NCI-H187 (cell line): ENCODE results near the gene TLL2.
"Not testable (repeated sequence)": the region's sequence is repeated elsewhere in the genome, so short reads cannot be mapped to it uniquely, and the experiment has no call there.

Source experiments
- DNase-seq, 2 experiments: peaks; one replicate each; lab custom pipeline; 2025; lab: John Stamatoyannopoulos, UW

Gene TLL2

DNA sequence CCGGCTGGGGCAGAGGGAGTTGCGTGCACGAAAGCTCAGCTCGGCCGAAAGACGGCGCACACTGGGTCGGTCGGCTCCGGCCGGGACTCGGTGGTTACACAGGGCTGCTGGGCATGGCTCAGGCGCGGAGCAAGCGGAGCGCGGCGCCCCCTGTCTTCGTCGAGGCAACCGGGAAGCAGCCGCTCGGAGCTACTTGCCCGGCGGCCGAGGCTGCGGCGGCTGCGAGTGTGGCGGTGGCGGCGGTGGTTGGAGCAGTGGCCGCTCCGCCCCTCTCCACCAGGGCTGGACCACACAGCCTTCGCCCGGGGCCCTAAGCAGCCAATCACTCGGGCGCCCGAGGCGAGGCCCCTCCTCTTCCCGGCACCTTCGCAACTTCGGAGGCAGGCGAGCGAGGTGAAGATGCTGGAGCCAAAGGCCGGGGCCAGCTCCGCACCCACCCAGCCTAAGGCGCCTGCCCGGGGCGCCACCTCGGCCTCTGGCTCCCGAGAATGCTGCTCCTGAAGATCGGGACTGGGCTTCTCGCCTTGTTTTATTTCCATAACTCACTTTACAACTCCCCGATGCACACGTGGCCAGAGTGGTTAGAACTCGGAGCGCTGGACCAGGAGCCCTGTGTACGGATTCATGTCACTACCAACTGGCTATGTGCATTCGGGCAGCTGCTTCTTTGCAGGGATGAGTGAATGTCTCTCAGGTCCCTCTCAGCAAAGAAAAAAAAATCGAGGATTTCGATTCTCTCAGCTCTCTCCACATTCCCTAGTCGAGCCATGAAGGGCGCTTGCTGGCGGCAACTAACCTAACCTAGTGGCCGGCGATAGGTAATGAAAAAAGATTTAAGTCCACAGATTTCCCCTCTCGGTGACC is at the start of gene TLL2:
TSS of gene TLL2 (minus strand) at position 229 of the 864 bp plus-strand sequence. CDS start 241 bp downstream, outside the sequence.
- DNase-seq, result peak; percentile 10 to 44

DNA sequence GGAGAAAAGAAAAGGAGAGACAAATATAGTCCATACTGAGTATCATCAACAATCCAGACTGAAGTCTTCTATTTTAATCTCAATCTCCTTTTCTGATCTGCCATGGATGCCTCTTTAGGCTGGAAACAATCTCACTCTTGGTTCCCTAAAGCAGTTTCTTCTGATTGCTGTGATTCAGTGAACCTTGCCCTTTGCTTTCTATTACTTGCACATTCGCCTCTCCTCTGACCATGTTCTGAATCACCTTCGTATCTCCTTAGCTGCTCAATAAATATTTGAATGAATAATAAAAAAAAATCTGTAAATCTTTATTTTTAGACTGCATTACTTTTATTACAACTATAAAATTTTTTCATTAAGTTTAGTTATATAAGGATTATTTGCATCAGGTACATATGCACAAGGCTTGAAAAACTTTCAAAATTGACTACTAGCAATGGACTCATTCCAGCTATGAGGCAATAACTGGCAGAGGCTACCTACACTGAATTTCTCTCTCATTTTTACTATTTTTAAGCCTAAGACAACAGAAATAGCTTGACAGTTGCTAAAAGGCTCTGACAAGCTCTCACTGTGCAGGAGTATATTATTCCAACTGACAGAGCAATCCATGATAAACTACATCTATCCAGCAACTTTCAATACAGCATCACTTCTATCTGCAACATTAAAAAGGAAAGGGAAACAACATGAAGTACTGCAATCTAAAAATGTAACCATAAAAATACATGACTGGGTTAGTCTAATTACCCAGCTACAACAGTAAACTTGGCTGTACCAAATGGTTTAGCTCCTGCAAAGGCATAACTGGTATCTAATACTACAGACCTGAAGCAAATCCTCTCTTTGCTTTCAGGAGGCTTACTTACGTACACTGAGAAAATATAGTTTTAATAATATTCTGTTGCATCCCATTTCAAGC is 47.5 kb upstream of the TLL2 start:
- no peak for DNase-seq

DNA sequence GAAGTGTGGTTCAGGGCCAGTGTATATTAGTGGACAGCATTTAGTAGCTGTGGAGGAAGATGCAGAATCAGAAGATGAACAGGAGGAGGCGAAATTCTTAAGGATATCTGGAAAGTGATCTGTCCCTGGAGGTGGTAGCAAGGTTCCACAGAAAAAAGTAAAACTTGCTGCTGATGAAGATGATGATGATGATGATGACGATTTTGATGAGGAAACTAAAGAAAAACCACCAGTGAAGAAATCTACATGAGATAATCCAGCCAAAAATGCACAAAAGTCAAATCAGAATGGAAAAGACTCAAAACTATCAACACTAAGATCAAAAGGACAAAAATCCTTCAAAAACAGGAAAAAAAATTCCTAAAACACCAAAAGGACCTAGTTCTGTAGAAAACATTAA is 46.8 kb upstream of the TLL2 start:
- DNase-seq, result no peak

DNA sequence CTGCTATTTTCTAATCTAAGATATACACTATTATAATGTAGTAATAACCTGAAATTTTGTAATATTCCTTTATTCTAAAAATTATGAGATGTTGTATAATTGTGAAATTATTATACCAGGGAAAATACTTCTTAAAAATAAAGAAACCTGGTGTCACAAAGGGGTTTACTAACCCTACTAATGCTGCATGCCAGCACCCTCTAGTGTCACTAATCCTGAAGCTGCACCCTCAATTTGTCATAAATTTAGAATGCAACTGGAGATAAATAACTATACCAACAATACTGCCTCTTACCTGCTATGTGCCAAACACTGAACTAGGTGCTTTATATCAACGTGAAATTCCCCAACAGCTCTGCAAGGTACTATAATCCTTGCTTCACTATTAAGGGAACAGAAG is 42.3 kb upstream of the TLL2 start:
- no peak for DNase-seq

DNA sequence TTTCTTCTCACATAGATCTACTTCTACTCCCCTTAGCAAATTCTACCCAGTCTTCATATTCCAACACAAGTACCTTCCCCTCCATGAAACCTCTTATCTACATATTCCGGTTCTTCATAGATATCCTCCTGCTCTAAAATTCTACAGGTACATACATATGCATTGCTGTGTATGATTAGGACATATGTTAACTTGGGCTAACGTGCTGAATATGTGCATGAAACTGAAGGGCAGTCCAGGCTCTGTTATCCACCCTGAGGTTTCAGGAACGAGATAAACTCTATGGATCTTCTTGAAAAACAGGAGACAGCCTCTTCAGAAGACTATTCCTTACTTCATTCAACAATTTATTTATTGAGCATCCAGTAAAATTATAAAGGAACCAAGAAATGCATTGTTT is 41.6 kb upstream of the TLL2 start:
- no peak for DNase-seq

DNA sequence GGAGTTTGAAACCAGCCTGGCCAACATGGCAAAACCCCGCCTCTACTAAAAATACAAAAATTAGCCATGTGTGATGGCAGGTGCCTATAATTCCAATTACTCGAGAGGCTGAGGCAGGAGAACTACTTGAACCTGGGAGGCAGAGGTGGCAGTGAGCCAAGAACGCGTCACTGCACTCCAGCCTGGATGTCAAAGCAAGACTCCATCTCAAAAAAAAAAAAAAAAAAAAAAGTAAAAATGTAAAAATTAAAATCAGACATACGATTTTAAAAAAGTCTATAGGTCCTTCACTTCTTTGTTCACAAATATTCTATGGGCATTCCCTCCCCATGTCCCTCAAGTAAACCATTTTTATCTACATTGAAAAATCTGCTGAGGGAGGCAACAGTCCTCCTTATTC is 34.9 kb upstream of the TLL2 start:
- peak; percentile 3 to 46 for DNase-seq

DNA sequence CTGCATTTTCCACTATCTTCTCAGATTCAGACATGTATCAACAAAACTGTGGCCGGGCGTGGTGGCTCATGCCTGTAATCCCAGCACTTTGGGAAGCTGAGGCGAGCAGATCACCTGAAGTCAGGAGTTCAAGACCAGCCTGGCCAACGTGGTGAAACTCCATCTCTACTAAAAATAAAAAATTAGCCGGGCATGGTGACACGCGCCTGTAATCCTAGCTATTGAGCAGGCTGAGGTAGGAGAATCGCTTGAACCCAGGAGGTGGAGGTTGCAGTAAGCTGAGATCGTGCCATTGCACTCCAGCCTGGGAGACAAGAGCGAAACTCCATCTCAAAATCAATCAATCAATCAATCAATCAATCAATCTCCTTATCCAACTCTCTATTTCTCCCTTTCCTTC is 31.8 kb upstream of the TLL2 start:
- not testable (repeated sequence) for DNase-seq

DNA sequence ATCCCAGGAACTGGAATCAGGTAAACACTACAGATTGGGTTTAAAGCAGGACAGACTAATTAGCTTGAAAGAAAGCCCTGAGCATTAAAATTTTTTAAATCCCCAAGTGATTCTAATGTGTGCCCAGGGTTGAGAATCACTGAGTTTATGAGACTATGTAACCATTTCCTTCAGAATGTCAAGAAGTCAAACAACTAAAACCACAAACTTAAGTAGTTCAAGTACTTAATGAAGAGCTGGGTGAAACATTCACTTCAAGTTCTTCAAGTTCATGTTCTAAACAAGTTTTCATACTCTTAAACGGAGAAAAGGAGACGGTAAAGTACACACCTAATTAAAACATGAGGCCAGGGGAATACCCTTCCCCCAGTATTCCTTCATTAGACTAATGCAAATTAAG is 28.2 kb upstream of the TLL2 start:
- no peak for DNase-seq

DNA sequence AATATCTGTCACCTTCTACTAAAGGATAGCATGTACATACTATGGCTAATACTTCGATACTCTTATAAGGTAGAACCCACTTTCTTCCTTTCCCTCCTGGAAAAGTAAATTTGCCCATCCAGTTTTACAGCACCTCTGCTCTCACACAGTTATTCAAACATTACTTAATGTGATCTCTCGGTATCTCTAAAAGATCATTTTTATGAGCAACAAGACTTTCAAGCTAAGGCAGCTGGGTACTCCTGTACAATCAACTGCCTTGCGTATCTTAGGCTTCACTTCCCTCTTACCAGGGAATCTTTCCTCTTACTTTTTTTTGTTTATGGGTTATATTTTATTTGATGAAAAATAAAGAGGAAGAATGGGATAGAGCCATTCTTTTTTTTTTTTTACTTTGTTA is 26.5 kb upstream of the TLL2 start:
- no peak for DNase-seq

DNA sequence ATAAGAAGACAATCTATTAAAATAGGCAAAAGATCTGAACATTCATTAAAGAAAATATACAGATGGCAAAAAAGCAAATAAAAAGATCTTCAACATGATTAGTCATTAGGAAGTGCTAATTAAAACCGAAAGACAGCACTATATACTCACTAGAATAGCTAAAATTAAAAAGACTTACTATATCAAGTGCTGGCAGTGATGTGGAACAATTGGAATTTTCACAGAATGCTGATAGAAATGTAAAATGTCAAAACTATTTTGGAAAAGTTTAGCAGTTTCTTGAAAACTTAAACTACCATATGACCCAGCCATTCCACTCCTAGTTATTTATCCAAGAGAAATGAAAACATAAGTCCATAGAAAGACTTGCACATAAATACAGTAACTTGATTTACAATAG is 25.0 kb upstream of the TLL2 start:
- no peak for DNase-seq

DNA sequence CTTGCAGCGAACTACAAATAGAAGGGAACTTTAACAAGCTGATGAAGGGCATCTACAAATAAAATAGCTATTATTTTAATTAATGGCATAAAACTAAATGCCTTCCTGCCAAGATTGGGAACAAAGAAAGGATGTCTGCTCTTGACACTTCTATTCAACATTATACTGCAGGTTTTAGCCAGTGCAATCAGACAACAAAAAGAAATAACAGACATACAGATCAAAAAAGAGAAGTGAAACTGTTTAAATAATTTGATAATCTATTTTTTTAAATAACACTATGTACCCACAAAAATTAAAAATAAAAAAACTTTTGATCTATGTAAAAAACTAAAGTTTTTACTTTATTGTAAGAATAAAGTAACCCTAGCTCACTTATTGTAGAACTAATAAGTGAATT is 22.4 kb upstream of the TLL2 start:
- no peak for DNase-seq

DNA sequence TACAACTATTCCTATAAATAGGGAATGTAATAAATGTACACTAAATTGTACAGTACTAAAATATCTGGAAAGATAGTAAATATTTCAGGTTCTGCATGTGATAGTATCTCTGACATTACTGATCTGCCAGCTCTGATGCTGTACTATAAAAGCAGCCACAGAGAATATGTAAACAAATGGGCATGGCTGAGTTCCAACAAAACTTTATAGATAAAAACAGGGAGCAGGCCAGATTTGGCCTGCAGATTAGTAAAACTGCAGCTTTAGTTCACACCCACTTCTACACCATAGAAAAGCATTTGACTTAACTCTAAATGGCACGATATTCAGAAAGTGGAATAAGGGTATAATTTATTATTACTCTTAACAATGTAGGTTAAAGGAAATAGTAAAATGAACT is 18.8 kb upstream of the TLL2 start:
- no peak for DNase-seq

DNA sequence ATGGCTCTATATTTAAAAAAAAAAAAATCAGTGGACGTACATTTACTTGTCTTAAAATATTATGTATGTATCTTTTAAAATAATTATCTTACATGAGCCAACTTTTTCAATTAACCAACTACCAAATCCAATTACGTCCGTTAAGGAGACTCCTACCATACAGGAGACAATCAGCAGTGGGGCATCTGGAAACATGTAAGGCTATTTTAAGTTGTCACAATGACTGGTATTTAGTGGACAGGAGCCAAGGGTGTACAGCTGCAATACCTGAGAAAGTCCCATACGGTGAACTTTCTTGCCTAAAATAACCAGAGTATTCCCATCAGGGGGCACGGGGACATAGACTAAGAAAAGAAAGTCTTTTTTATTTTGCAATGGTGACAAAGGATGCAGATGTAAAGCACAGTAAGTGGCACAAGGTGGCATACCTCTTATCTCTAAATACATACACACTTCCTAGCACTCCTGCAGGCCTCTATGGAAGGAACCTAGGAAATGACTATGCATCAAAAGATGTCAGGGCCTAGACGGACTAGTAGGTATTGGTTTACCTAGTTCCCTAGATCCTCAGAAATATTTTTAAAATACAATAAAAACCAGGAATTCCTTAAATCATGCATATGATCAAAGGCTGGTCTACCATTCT is 16.0 kb upstream of the TLL2 start:
- DNase-seq, result no peak

DNA sequence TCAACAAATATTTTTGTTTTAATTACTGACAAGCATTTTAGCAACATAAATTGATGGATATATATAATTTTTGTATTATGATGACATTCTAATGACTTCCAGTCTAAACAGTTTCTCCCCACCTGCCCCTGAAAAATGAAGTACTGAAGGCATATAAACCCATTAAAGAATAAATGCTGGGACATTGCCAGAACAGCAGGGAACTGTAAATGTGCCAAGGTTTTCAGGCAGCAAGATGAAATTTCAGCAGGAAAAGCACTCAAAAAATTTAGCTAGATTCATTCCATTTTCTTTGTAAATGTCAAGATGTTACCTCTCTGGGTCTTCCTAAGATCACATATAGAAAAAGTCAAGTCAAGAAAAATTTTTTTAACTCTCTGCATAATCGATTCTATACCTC is 11.0 kb upstream of the TLL2 start:
- DNase-seq, result no peak

DNA sequence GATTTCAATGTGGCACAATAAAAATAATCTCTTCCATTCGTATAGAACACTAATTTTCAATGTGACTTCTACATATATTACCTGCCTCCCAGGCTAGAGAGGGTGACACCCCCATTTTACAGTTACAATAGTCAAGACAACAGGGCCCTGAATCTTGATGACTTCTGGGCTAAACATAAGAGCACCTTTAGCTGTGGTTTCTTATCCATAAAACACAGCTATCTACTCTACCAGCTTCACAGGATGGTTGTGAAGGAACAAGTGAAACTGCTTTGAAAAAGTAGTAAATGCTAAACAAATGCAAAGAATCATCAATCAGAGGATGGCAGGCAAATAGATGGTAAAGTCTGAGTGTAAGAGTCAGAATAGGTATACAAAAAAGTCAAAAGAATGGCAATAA is 3.6 kb upstream of the TLL2 start:
- no peak for DNase-seq

DNA sequence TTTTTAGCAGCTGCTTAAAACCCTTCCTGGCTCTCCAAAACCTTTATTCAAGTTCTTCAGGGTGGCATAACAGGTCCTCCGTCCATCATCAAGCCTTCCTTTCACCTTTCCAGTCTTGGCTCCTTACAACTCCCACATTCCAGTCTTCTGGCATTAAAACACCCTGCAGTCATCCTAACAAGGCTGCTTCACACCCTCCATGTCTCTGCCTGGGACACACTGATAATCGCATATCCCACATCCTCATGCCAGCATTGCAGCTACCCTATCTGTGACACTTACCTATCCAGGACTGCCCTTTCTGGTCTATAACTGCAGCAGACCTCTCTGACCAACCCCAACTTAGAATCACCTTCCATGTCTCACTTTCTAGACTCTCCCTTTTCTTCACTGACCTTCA is 2.6 kb upstream of the TLL2 start:
- DNase-seq, result no peak

DNA sequence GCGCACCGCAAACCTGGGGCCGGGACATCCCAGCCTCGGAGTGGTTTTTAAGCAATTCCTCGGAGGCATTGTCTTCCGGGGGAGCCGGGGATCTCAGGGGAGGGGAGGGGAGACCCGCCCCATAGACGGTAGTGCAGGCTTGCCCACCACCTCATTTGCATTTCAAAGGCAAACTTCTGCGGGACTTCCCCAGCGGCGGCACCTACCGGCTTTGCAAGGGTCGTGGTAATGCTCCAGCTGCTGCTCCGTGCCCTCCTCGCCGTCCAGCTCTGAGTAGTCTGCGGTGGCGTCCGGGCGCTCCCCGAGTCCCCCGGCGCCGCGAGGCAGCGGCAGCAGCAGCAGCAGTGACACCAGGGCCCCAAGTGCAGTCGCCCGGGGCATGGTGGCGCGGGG is 425 bp downstream of the TLL2 start:
- DNase-seq, result no peak

DNA sequence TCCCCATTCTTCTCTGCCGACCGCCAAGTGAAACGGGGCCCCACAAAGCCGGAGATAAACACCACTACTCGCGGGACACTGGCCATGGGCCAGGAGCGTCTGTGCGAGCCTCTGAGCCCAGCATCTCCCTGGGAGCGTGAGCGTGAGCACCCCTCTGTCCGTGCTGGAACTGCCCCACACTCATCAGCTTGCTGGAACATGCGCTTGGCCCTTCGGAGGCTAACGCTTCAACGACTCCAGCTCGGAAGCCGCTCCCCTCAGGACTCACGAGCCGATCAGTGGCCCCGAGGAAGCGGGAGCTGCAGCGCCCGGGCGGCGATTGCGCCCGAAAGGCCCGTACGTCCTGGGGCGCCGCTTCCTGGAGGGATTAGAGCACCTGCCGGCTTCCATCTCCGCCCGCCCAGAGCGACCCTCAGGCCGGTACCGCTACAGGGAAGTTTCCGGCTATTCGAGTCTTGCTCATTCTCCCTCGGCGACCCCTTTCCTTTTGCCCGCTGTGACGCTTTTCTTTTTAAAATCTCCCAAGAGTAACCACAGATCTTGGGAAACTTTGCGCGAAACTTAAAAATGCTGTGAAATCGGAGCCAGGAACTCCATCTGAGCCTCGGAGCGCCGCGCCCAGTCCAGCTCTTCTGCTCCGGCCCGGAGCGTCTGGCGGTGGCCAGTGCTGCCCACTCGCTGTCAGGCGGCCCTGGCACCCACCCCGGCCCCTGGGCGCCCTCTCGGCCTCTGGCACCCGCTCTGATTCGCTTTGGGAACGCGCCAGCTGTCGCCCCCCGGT is 1.0 kb downstream of the TLL2 start:
- DNase-seq, result no peak

DNA sequence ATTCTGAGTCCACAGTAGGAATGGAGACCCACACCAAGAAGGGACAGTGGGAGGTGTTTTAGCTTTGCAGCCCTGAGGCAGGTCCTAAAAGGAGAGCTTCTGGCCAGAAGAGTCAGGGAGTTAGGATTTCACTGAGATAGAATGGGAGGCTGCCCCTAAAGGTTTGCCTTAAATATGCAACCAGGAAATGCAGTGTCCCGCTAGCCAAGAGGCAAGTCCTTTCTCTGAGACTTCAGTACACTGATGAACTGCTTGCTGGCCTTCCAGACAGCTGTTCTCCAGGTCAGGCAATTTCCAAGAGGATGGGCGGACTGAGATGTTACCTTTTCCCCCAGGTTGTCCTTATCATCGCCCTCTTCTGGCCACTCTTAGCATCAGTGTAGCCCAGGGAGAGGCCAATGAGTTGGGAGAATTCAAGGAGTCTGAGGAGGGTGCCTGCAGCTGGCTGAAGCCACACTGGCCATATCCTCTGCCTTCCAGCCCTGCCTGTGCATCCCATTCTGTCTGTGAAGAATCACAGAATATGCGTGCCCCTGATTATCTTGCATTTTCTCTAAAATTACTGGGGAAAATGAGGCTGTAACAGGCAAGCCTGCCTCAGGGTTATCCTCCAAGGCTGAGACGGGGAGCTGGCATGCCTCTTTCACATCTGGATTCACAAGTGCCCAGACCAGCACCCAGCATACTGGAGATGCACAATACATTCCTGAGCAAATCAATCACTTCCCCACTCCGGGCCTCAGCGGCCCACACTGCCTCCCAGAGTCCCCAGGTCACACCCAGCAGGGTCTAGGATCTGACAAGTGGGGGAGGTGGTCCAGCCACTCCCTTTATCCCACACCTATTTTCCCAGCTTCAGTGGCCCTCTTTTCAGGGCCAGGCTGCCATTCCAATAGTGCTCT is 2.4 kb downstream of the TLL2 start:
- DNase-seq, result peak in 1 of 2 experiments; percentile 5

DNA sequence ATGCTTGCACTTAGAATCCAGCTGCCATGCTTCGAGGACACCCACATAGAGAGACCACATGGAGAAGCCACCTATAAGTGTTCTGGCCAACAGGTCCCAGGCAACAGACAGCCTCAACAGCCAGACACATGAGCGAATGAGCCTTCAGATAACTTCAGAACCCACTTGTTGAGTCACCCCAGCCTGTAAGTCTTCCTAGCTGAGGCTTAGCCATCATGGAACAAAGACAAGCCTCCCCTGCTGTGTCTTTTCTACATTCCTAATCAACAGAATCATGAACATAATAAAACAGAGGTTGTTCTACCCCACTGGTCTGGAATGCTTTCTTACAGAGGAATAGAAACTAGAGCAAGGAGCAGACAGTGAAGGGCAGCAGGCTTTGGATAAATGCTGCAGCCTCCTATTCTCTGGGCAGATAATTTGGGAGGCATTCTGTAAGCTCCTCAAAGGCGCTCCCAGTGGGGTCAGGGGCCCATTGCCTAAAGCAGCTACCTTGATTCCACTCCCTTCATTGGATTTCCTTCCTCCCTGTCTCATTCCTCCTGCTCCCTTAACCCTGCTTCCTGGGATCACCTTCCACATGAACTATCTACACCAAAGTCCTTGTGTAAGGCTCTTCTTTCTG is 4.6 kb downstream of the TLL2 start:
- no peak for DNase-seq
